HG03064 (cell line): Measurements from ENCODE around the gene GPR26.
"Not testable (repeated sequence)": the region's sequence is repeated elsewhere in the genome, so short reads cannot be mapped to it uniquely, and the experiment has no call there.

ENCODE experiments used
- ATAC-seq: cut with Tn5 transposase; IDR thresholded peaks from one replicate; pipeline ENCODE4 v1.9.1; 2021; ENCODE audit warnings: low read depth; ENCODE audit not compliant: unreplicated experiment

GPR26 gene

DNA sequence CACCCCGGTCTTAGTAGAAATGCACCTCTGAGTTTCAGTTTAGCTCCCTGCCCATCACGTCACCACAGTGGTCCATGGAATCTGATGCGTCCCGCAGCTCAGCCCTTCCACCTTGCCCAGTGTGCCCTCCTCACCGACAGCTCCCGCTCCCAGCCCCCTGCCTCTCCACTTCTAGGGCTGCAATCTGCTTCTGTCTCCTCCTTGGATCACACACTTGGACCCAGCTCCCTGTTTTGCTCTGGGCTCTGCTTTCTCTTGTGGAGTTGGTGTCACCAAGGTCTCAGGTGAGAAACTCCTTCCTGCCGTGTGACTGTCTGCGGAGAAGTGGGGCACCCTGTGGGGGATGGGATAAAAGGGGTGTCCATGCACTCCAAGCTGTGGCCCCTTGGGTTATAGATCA, 37.9 kb downstream of the GPR26 start:
- ATAC-seq = no peak

DNA sequence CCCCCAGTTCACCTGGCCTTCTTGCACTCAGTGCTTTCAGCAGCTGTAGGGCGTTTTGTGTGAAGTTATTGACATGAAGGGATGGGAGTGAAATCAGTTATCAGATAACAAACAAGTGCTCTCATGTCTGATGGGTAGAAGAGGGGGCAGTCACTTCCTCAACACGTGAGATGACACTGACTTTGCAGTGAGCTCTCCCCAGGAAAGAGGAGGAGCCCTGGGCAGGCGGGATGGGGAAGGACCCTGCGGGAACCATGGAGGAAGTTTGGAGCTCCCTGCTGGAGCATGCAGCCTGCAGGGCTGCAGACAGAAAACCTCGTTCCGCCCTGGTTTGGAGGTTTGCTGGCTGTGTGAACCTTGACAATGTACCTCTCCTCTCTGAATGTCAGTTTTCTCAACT, 38.7 kb downstream of the GPR26 start:
- ATAC-seq = no peak

DNA sequence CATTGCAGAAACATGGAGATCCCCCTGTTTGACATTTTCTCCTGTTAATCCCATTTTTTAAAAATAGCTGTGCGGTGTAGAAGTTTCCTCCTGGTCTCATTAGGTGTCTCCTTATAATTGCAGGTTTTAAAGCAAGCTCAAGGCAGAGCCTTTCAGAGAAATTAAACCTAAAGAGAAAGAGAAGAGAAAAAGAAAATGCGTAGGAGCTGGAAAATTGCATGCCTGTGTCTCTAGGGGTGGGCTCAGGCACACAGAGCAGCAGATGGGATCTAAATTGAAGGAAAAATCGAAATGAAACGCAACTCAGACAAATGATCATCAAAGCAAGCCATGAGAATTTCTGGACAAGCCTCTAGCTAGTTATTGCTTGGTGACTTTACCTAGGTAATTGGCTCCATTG, 40.1 kb downstream of the GPR26 start:
- ATAC-seq = no peak

DNA sequence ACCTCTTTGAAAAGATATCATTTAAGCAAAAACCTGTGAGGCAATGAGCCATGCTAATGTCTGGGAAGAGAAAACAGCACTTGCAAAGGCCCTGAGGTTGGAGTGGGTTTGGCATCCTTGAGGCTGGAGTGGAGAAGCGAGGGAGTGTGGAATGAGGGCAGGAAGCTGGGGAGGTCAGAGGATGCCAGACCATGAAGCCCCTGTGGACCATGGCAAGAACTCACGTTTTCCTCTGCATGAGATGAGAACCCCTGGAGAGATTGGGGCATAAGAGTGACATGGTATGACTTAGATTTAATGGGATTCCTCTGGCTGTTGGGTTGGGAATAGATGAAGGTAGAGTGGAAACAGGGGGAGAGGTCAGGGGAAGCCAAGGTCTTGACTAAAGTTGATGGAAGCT, 49.4 kb downstream of the GPR26 start:
- no peak for ATAC-seq

DNA sequence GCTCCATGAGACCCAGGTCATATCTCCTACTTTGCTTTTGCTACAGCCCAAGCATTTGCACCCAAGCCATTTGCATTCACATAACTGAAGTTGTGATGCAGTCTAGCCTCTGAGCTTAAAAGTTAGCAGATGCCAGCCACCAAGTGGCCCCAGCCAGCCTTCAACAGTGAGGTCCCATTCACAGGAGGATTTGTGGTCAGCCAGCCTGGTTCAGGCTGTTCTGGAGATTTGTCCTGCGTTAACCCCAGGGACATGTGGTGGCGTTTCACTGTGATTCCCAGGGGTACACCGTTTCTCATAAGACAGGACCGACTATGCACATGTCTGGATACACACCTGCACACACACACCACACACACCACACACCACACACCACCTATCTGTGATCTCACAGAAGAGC, 51.2 kb downstream of the GPR26 start:
- no peak for ATAC-seq

DNA sequence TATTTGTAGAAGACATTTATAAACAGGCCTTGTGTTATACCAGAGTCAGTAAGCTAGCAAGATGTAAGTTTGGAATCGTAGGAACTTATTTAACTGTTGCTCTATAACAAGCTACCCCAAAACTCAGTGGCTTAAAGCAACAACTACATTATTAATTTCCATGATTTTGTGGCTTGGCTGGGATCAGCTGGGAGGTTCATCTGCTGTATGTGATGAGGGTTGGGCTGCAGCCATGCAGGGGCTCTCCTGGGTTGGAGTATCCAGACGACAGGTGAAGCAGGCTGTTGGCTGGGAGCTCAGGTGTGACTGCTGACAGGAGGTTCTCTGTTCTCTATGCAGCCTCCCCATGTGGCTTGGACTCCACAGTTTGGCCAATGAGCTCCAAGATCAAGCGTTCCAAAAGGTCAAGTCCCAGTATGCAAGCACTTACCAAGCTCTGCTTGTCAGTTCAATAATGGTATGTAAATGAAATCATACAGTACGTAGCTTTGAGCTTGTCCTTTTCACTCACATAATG, 52.4 kb downstream of the GPR26 start:
- no peak for ATAC-seq

DNA sequence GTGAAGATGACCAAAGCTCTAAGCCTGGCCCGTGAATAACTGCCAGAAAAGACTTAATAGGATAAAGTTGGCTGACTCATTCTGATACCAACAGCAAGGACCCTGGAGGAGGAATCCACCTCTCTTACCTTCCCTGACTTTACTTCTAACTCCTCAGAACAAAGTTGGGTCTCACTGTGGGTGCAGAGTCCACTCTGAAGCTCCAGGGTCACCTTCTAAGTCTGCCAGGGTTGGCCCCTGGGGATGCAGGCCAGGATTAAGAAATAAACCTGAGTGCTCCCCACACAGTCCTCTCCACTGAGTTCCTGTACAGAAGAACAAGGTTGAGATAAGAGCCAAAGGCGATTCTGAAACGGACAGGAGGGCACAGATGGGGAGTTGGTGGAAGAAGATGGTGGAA, 54.4 kb downstream of the GPR26 start:
- ATAC-seq = no peak

DNA sequence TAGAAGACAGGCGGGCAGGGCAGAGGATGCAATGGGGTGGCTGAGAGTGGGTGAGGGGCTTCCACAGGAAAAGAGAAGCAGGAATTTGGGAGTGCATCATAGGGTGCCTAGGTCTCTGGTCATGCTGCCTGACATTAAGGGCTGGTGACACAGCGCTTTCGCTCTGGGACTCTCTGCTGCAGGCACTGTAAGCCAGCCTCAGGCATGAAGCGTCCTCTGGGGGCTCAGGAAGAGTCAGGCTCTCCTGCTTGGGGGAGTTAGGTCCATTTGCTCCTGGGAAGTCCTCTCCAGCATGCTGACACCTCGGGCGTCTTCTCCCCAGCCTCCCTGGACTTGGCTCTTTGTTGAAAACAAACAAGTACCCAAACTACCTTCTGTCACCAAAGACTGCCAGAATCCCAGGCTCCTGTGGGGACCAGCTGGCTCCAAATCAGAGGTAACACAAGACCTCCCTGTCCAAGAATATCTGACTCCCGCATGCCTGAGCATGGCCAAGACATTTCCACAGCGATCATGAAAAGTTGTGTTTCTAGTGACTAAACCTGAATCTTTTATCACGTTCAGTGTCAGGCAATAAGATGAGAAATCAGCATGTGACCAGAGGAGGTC, 55.4 kb downstream of the GPR26 start:
- no peak for ATAC-seq

DNA sequence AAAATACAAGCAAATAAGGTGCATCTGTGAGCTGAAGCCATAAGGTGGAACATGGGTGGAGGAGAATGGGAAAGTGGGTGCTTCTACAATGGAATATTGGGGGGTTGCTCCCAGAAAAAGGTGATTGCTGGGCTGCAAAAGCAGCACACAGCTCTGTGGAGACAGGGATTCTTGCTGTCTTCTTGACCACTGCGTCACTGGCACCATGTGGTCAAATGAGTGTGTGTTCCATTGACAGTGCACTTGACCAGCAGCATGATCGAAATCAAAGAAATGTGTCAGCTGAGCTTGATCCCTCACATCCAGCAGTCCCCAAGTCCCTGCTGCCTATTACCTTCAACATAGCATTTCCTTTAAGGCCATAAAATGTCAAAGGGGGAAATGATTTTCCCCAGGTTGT, 56.2 kb downstream of the GPR26 start:
- no peak for ATAC-seq

DNA sequence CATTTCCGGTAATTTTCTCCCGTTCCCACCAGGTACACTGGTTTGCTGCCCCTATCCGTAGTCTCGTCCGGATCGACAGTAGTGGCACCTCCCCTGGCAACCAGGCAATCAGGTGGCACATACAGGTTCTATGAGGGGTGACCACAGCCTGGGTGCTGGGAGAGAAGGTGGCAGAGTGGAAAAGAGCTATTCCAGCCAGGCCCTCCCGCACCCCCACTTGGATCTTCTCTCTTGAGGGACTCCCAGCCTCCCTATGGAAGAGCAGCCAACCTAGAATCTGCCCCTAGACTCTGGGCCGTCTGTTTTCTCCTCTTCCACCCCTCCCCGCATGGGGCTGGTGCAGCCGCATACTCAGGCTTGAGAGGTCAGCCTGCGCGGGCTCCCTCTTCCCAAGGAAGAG, 58.6 kb downstream of the GPR26 start:
- ATAC-seq = no peak

DNA sequence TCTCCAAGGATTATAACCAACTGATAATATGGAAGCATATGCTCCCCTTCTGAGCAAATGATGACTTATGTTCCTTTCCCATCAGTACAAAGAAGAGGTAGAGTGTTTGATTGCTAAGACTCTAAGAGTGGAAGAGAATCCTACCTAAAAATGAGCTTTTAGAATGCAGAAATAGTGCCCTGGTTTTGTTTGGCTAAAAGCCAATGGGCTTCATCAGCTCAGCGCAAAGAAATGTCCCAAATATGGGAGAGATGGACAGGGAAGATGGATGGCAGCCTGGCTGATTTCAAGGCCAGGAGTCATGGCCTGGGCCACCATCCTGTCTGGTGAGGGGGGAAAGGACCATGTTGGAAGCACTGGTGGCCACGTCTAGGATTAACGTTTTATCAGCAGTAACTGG, 60.2 kb downstream of the GPR26 start:
- ATAC-seq = no peak

DNA sequence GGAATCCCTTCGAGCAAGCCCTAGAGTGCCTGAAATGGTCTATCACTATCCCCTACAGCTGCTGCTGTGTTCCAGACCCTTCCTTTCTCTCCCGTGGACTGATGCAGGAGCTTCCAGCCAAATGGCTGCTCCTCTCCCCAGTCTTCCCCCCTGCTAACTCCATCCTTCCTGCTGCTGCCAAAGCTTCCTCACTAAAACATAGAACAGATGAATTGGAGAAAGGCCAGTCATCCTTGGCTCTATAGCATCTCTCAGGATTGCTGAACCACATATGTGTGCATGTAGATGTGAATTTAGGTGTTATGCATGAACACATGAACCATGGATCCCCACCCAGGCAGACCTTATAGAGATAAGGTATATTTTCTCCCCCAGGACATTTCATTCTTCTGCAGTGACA, 60.7 kb downstream of the GPR26 start:
- ATAC-seq = no peak

DNA sequence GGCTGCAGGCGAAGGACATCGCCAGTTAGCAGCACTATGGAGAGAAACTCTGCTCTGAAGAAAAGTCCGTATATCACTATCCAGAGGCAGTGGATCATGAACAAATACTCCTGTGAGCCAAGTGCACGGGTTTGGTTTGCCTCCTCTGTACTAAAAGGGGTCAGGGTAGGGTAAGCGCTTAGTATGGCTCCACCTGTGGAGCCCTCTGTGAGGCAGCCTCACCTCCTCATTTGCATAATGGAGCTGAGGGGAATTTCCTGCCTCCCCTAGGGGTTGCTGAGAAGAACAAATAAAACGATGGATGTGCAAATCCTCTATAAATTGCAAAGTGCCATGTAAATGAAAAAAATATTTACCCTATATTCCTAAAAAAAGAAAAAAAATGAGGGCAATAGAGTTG, 63.4 kb downstream of the GPR26 start:
- no peak for ATAC-seq

DNA sequence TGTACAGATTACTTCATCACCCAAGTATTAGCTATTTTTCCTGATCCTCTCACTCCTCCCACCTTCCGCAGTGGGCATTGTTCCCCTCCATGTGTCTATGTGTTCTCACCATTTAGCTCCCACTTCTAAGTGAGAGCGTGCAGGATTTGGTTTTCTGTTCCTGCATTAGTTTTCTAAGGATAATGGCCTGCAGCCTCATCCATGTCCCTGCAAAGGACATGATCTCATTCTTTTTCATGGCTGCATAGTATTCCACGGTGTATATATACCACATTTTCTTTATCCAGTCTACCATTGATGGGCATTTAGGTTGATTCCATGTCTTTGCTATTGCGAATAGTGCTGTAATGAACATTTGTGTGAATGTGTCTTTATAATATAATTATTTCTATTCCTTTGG, 70.8 kb downstream of the GPR26 start:
- not testable (repeated sequence) for ATAC-seq

DNA sequence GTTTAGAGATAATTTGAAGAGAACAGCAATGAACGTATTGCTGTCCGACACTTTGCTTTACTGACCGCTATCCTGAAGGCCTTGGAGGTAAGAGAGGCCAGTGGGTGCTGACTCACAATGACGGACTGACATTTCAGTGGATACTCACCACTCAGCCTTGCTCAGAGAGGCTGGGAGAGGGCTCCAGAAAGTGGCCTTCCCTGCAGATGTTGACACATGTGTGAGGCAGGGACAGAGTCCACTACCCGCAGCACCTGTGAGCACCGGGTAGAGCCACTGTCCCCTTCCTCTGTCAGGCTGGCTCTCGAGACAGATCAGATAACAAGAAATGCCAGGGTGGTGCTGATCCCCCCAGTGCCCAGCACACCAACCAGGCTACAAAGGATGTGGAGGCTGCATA, 75.0 kb downstream of the GPR26 start:
- ATAC-seq = no peak

DNA sequence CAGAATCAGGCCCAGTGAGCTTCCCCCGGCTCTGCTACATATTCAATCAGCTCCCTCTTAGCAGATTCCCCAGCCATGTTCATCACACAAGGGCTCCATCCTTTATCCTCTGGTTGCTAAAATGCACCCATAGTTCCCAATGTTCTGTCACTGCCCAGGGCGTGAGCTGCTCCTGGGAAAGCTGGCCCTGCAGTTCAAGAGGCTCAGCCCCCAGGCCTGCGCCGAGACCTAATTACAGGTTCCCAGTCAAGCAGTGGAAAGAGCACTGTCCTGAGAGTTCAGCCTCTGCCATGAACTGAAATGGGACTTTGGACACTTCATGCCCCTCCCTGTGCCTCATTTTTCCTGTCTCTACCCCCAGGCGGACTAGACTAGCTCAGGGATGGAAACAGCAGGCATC, 75.6 kb downstream of the GPR26 start:
- no peak for ATAC-seq

DNA sequence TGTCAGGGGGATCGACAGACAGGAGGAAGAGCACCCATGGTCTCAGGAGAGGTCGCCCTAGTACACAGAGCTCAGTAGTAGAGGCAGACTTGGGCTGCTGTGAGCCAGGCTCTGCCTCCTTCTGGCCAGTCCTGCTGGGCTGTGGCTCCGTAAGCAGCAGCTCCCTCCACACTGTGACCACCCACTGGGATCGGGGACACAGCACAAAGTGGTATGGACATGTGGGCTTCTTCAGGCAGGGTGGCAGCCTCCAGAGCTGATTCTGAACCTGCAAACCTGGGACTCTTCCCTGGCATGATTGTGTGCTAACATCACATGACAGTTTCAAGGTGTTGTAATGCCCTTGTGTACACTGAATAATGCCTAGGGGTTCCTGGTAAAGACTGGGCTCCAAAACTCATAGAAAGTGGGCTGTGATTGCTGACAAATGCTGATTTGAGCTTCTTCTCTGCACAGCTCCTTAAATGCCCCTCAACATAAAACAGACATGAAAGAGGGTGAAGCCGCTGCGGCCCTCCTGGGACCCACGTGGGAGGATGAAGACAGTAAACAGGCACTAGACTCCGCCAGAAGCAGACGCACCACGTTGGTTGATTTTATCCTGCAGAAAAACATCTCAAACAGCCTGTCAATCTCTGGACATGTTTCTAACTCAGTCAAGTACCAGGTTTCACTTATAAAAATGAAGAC, 76.7 kb downstream of the GPR26 start:
- no peak for ATAC-seq

DNA sequence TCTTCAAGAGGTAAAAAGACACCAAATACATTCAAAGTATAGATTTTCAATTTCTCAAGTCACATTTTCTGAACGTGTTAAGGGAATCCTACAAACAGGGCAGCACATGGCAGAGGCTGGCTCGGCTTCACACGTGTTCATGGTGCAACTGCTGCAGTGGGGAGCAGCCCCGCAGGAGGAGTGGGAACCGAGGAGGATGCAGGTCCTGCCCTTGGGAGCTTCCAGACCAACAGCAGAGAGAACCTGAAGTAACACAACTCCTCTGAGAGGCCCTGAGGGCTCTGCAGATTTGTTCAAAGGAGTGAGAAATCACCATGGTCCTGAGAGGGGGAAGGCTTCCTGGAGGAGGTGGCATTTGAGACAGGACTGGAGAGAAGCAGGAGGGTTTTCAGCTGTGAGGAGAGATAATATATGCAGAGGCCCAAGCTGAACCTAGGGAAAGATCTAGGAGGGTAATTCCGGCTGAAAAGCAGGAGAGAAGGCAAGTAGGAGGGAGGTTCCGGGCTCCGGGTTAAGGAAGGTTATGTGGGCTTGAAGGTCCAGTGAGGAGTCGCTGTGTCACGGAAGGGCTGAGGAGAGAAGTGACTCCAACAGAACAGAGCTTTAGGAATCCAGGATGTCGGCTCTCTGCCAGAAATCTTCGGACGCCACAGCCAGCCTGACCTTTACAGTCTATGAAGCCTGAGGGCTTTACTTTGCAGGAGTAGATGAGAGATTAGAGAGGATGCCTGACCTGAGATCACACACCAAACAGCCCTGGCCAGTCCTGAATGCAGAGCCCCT, 77.5 kb downstream of the GPR26 start:
- no peak for ATAC-seq

DNA sequence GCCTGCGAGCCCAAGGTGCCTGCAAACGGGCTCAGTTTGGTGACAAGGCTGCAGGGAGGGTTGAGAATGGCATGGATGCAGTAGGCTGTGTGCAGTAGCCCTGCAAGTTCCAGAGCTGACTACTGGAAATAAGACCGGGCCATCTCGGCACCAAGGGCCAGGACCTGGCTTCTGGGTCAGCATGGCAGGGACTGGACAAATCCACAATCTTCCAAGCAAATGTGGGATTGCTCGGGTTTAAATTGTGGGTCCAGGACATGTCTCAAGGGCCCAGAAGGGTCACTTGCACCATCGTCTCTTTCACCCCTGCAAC, 78.0 kb downstream of the GPR26 start:
- ATAC-seq = no peak
